Heart right ventricle (tissue), 16 donors: ENCODE measurements around the gene PLCB4. TPM values are rescaled to one million over a fixed set of nuclear protein-coding genes. Genes with fewer than 3 reads are reported as not detected.
A peak's percentile ranks its signal among the peaks of the same experiment; 100 is the strongest.

Experiments used
- ATAC-seq, 8 donors: fragments of 200-7000 bp; cut with Tn5 transposase; one replicate each; pipeline ENCODE4 v1.9.1; 2020; ENCODE audit warnings: mild to moderate bottlenecking in 8 of 8, moderate library complexity in 8 of 8, moderate number of reproducible peaks in 1 of 8
- DNase-seq, 2 donors: peaks; one replicate each; pipeline ENCODE4 v3.0.0-alpha.2; 2020
- H3K27ac ChIP-seq, 10 donors: fragments of 200-600 bp; sonication (generic) in 2 of 10; one replicate each; pipeline versions ENCODE4 v1.5.0 to v1.8.0; 2020 to 2022; ENCODE audit warnings: mild to moderate bottlenecking in 3 of 10
- H3K27me3 ChIP-seq, 7 donors: fragments of 200-600 bp; one replicate each; pipeline ENCODE4 v1.8.0; 2021 to 2022; ENCODE audit warnings: mild to moderate bottlenecking in 2 of 7
- H3K36me3 ChIP-seq, 9 donors: fragments of 200-600 bp; sonication (generic) in 1 of 9; one replicate each; pipeline versions ENCODE4 v1.5.0 to v1.8.0; 2020 to 2022; ENCODE audit warnings: mild to moderate bottlenecking in 2 of 9
- H3K4me1 ChIP-seq, 9 donors: fragments of 200-600 bp; sonication (generic) in 1 of 9; one replicate each; pipeline versions ENCODE4 v1.5.0 to v1.8.0; 2020 to 2022; ENCODE audit warnings: mild to moderate bottlenecking in 4 of 9
- H3K4me3 ChIP-seq, 10 donors: fragments of 200-600 bp; sonication (generic) in 2 of 10; one replicate each; pipeline versions ENCODE4 v1.5.0 to v1.8.0; 2020 to 2022; ENCODE audit warnings: mild to moderate bottlenecking in 7 of 10, moderate library complexity in 2 of 10
- H3K9me3 ChIP-seq, 11 donors: fragments of 200-600 bp in 10 of 11; sonication (generic) in 2 of 11; one replicate each; pipeline versions ENCODE4 v1.5.0 to v1.8.0; 2013 to 2022; ENCODE audit warnings: mild to moderate bottlenecking in 2 of 11, control low read depth in 1 of 11, moderate library complexity in 1 of 11
- WGBS, 2 donors: extraction: QIAGEN DNeasy Blood & Tissue Kit; methylation state at CpG; one replicate each; pipeline ENCODE4 v1.1.7; 2013; ENCODE audit warnings: inconsistent platforms in 1 of 2; 5-methylcytosine and 5-hydroxymethylcytosine counted together
- intact Hi-C, 10 donors: fragments of 100-400 bp; cut with DNase I; formaldehyde crosslinking; loops; one replicate each; pipeline versions ENCODE4 v1.11.1 to v1.14.2; 2022
- polyA plus RNA-seq, 2 donors: library from polyadenylated mRNA; stranded (reverse); fragments of 200-250 nt; gene quantifications; one replicate each; pipeline ENCODE4 v1.2.3, GENCODE V29; 2013
- total RNA-seq, 10 donors: library from RNA; stranded (reverse); fragmentation: NEBNext Ultra II Directional in 3 of 10; extraction: Animal tissue kit (Norgen Biotek cat#: 25700) in 3 of 10; gene quantifications; one replicate each; pipeline versions ENCODE4 v1.2.1 to v1.2.4, GENCODE V29; 2021 to 2023
- TF ChIP-seq, protein P1 (sequence below), 9 donors: fragments of 200-600 bp; sonication (generic) in 2 of 9; IDR thresholded peaks; one replicate each; pipeline versions ENCODE4 v1.5.0 to v1.8.0; 2021 to 2022; ENCODE audit warnings: antibody characterized with exemption in 9 of 9, mild to moderate bottlenecking in 5 of 9, moderate library complexity in 1 of 9
- donor health status: Arrhythmogenic right ventricular cardiomyopathy.
- donor health status: ischemic (EF 13 %, LVEDD 7.1; RV severe dilation, severe dysfunction).
- donor health status: healthy with polysubstance abuse.
- donor health status: DM: no; HTN: yes; CAD: no.
- donor health status: DM: no; HTN: no; CAD: no.
- donor health status: ischemic (EF 25% LVEDD 6.9; RV normal size, moderate dysfunction).
- donor health status: ischemic (EF 25% LVEDD 5.7; RV mildly dilated, moderate dysfunction).
- donor health status: healthy.
- donor health status: DM: yes; HTN: yes; CAD: no.
- donor health status: Ischemic cardiomyopathy.
- donor health status: ischemic (EF 35%, LVEDD 5.7; RV mildly dilated, moderate dysfunction).
- donor health status: nonischemic (EF 11% LVEDD 7.7; RV severe dilation, severe dysfunction).
- donor health status: DM: yes; HTN: yes; CAD: no.
- donor health status: PGD.
- donor health status: ischemic (EF 29% LVEDD 5.4; RV normal size, mild dysfunction).
- donor health status: nonischemic (EF 23%, LVEDD 6.1; RV moderate dilation, normal function).

PLCB4 gene
- total and polyA plus RNA-seq, 12 donors = 3.6 to 33.3 (median 28.4) TPM

DNA sequence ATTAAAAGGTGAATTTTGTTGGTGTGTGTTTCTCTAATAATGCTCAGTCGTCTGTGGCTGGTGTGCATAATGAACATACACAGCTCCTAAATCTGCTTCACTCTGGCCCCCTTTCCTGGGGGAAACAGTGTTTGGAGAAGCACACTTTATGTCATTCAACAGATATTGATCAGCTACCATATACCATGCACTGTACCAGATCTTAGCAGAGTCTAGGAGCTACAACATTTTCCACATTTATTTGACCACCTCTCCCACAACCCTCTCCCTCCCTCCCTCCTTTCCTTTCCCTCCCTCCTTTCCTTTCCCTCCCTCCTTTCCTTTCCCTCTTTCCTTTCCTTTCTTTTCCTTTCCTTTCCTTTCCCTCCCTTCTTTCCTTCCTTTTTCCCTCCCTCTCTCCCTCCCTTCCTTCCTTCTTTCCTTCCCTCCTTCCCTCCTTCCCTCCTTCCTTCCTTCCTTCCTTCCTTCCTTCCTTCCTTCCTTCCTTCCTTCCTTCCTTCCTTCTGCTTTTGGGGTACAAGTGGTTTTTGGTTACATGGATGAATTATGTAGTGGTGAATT lies 85.7 kb downstream of the PLCB4 start:
- TF ChIP-seq, protein P1, sequence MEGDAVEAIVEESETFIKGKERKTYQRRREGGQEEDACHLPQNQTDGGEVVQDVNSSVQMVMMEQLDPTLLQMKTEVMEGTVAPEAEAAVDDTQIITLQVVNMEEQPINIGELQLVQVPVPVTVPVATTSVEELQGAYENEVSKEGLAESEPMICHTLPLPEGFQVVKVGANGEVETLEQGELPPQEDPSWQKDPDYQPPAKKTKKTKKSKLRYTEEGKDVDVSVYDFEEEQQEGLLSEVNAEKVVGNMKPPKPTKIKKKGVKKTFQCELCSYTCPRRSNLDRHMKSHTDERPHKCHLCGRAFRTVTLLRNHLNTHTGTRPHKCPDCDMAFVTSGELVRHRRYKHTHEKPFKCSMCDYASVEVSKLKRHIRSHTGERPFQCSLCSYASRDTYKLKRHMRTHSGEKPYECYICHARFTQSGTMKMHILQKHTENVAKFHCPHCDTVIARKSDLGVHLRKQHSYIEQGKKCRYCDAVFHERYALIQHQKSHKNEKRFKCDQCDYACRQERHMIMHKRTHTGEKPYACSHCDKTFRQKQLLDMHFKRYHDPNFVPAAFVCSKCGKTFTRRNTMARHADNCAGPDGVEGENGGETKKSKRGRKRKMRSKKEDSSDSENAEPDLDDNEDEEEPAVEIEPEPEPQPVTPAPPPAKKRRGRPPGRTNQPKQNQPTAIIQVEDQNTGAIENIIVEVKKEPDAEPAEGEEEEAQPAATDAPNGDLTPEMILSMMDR (IDR thresholded peaks at IDR 0.05) = no peak
- ATAC-seq = no peak

DNA sequence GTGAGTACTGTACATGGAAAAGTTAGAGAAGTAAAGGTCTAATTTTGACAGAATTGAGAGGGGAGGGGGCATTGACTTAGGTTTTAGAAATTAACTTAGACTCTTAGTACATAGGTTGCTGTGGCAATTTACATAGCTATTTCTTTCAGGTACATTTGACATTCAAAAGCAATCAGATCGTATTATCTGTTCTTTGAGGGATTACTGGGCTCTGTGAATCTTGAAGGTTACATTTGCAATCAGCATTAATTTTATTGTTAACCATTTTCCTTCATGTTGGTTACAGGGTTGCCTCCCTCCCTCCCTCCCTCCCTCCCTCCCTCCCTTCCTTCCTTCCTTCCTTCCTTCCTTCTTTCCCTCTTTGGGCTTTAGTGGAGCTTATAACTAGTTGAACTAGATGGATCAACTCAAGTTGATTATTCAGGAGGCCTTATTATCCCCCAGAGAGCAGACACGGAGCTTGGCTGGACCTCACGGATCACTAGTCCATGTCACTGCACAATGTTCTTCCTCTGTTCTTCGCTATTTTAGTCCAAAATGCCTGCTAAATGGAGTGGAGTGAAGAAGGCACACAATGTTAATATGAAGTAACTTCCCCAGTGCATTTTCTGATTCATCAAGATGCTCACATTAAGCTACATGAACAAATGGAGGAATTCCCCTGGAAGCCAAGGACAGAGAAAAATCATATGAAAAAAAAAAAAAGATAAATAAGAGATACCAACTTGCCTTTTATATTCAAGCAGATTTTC lies 87.8 kb downstream of the PLCB4 start:
- DNase-seq (no peak), ATAC-seq (peak in 3 of 8 donors; percentile 25 to 71 (median 41))
- peaks cover 3 to 36% (median 23%) of the 10 kb centered on the region in 9 donors for H3K4me1 ChIP-seq
- H3K4me3 ChIP-seq = no peak overlapping the region
- H3K9me3 ChIP-seq = peaks cover 0 to 13% (median 5%) of the 10 kb centered on the region in 11 donors
- 39 to 50% methylated on average over 4 of the region's 4 CpGs for WGBS, 2 donors
- no peaks in the 10 kb centered on the region for H3K36me3 ChIP-seq
- no peaks in the 10 kb centered on the region for H3K27me3 ChIP-seq
- intact Hi-C loops = loop anchor here in 1 of 10 donors (5.0 kb wide), 1 partner anchor 1596 kb away; no protein-coding TSS in a partner anchor
- TF ChIP-seq, protein P1 (IDR thresholded peaks at IDR 0.05) = no peak
- H3K27ac ChIP-seq = no peak overlapping the region

More for the DNA sequence above, 85.7 kb downstream of the PLCB4 start:
- WGBS, 2 donors = 80 to 97% methylated on average over 1 of the region's 1 CpG
- Histone ChIP-seq H3K4me3 (no peak overlapping the region), H3K9me3 (peaks cover 0 to 17% (median 5%) of the 10 kb centered on the region in 11 donors), H3K27me3 (no peaks in the 10 kb centered on the region), H3K36me3 (no peaks in the 10 kb centered on the region), H3K4me1 (peaks cover 0 to 27% (median 13%) of the 10 kb centered on the region in 9 donors), H3K27ac (no peak overlapping the region)
- intact Hi-C loops = loop anchor here in 1 of 10 donors (5.0 kb wide), 1 partner anchor 1598 kb away; no protein-coding TSS in a partner anchor
- DNase-seq = no peak

DNA sequence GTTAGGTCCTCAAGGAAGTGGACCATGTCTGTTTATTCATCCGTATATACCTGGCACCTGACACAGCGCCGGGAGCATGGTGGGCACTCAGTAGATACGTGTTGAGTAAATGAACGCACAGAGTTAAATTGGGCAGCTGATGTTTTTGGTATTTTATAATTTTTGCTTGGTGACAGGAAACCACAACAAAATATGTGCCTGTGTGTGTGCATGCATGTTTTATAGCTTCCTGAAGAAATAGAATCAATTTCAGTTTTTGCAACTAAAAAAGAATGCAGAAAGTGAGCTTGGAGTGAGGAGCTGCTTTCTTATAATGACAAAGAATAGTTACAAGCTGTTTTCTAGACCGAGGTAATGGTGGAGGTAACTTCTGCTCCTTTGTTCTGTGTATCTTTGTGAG lies 91.4 kb downstream of the PLCB4 start:
- TF ChIP-seq, protein P1 (IDR thresholded peaks at IDR 0.05) = no peak
- no peaks in the 10 kb centered on the region for H3K27me3 ChIP-seq
- ATAC-seq (peak in 1 of 8 donors; percentile 40), DNase-seq (no peak)
- no peaks in the 10 kb centered on the region for H3K36me3 ChIP-seq
- H3K4me3 ChIP-seq = peak overlapping the region in 1 of 10 donors; percentile 1
- WGBS, 2 donors = 64 to 66% methylated on average over 6 of the region's 6 CpGs
- H3K4me1 ChIP-seq = peaks cover 3 to 47% (median 32%) of the 10 kb centered on the region in 9 donors
- intact Hi-C loops = loop anchor here in 4 of 10 donors (10.0 kb wide), 2 partner anchors 46 to 86 kb away; no protein-coding TSS in a partner anchor
- H3K9me3 ChIP-seq = no peaks in the 10 kb centered on the region
- H3K27ac ChIP-seq = peak overlapping the region in 7 of 10 donors; percentile 13 to 72 (median 56)

DNA sequence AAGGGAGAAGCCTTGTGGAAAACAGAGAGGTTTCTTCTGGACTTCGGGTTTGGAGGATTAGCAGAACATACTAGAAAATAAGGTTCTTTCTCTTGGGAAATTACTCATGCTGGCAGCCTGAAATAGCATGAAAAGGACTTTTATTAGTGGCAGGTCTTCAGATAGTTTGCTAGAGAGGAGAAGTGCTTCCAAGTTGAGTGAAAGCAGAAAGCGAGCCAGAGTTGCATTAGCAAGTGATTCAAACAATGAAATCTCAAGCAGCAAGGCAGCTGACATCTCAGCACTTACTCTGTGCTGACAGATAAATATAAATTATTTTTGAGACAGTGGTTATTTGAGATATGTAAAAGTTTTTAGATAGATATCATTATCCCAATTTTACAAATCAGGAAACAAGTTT lies 91.9 kb downstream of the PLCB4 start:
- peak; percentile 25 to 75 (median 66) for ATAC-seq
- intact Hi-C loops = loop anchor here in 4 of 10 donors (10.0 kb wide), 2 partner anchors 46 to 86 kb away; no protein-coding TSS in a partner anchor
- Histone ChIP-seq H3K4me3 (peak overlapping the region in 3 of 10 donors; percentile 1 to 20 (median 16)), H3K27me3 (no peaks in the 10 kb centered on the region), H3K36me3 (no peaks in the 10 kb centered on the region), H3K9me3 (no peaks in the 10 kb centered on the region), H3K27ac (peak overlapping the region in 7 of 10 donors; percentile 13 to 72 (median 56)), H3K4me1 (peaks cover 3 to 47% (median 32%) of the 10 kb centered on the region in 9 donors)
- no peak for DNase-seq
- 21 to 30% methylated on average over 2 of the region's 2 CpGs for WGBS, 2 donors
- TF ChIP-seq, protein P1 (IDR thresholded peaks at IDR 0.05) = no peak
